Psoas muscle (tissue), 8 donors: ENCODE results near the gene PTPRD. TPM values are rescaled to one million over a fixed set of nuclear protein-coding genes. Genes with fewer than 3 reads are reported as not detected.

Experiments
- ATAC-seq, 4 donors: fragments of 200-7000 bp; cut with Tn5 transposase; one replicate each; pipeline ENCODE4 v1.9.1; 2020; ENCODE audit warnings: moderate library complexity in 3 of 4, mild to moderate bottlenecking in 2 of 4
- DNase-seq, 2 donors: peaks; one replicate each; pipeline ENCODE4 v3.0.0-alpha.2; 2020
- H3K27ac ChIP-seq: fragments of 200-600 bp; one replicate; pipeline ENCODE4 v1.8.0; 2022
- H3K27me3 ChIP-seq, 3 donors: fragments of 200-600 bp in 1 of 3; one replicate each; pipeline versions ENCODE4 v1.6.1 to v1.8.0; 2013 to 2022; ENCODE audit warnings: low read length in 2 of 3, mild to moderate bottlenecking in 2 of 3, moderate library complexity in 1 of 3; ENCODE audit not compliant: insufficient read depth in 3 of 3
- H3K36me3 ChIP-seq, 2 donors: fragments of 200-600 bp in 1 of 2; one replicate each; pipeline versions ENCODE4 v1.6.1 to v1.8.0; 2013 to 2022; ENCODE audit warnings: low read depth in 1 of 2, mild to moderate bottlenecking in 1 of 2, moderate library complexity in 1 of 2; ENCODE audit not compliant: insufficient read depth in 1 of 2
- H3K4me1 ChIP-seq: fragments of 200-600 bp; one replicate; pipeline ENCODE4 v1.8.0; 2022
- H3K4me3 ChIP-seq: fragments of 200-600 bp; one replicate; pipeline ENCODE4 v1.8.0; 2022; ENCODE audit warnings: mild to moderate bottlenecking
- H3K9me3 ChIP-seq: fragments of 200-600 bp; one replicate; pipeline ENCODE4 v1.8.0; 2022
- WGBS, 3 donors: extraction: QIAGEN DNeasy Blood & Tissue Kit; methylation state at CpG; one replicate each; pipeline versions ENCODE4 v1.1.6 to v1.1.7; 2013; 5-methylcytosine and 5-hydroxymethylcytosine counted together
- intact Hi-C, 2 donors: fragments of 100-400 bp; cut with DNase I; formaldehyde crosslinking; loops; one replicate each; pipeline versions ENCODE4 v1.11.0 to v1.14.2; 2022
- polyA plus RNA-seq, 3 donors: library from polyadenylated mRNA; stranded (reverse); fragments of 200-250 nt; gene quantifications; one replicate each; pipeline ENCODE4 v1.2.3, GENCODE V29; 2013
- total RNA-seq, 4 donors: library from RNA; stranded (reverse); fragmentation: NEBNext Ultra II Directional in 2 of 4; extraction: Animal tissue kit (Norgen Biotek cat#: 25700) in 2 of 4; gene quantifications; one replicate each; pipeline versions ENCODE4 v1.2.1 to v1.2.4, GENCODE V29; 2021 to 2023
- TF ChIP-seq, protein P1 (sequence below): fragments of 200-600 bp; IDR thresholded peaks from one replicate; pipeline ENCODE4 v1.8.0; 2022; ENCODE audit warnings: antibody characterized with exemption
- donor health status: healthy with polysubstance abuse.
- donor health status: DM: no; HTN: no; CAD: no; lungs with moderate emphysema.
- donor health status: Bipolar disorder and iron deficiency.
- donor health status: healthy.
- donor health status: DM: yes; HTN: yes; CAD: no.
- donor health status: DM: no; HTN: no; CAD: no.
- donor health status: DM: no; HTN: no; CAD: no.
- donor health status: DM: yes; HTN: yes; CAD: no.

Gene PTPRD
- total and polyA plus RNA-seq, 7 donors: 0.44 to 3.1 (median 0.91) TPM

DNA sequence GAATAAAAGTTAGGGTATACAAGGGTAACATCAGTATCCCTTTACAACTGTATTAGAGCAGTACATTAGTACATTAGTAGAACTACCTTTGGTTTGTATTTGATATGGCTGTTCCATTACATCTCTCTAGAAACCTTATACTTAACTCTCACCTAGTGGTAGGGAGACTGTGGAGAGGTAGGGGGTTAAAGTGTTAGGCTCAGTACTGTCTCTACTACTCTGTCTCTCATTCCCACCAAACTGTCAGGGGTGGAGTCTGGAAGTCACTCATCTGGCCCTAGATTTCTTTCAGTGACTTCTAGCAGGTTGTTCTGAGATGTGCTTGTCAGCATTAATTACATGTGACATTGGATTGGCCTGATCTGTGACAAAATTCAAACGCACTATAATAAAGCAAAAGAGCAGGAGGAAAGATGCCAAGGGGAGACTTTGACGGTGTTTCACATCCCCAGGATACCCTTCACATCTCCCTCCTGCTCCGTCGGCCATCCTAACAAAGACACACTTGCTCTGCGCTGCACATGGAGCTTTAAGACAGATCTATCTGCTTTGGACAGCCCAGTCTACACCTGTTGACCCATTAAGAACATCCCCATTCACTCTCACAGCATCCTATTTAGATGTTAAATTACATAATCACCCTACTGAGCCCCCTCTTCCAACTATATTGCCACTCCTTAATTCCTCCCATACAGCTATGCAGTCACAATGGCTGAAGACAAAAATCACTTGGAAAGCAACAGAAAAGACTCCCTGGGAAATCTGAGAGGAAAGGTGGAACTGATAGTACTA lies 1770.2 kb downstream of the PTPRD start:
- intact Hi-C loops: no loop called here
- no peaks in the 10 kb centered on the region for H3K27me3 ChIP-seq
- no peak overlapping the region for H3K27ac ChIP-seq
- H3K36me3 ChIP-seq: no peaks in the 10 kb centered on the region
- no peaks in the 10 kb centered on the region for H3K4me1 ChIP-seq
- no peaks in the 10 kb centered on the region for H3K9me3 ChIP-seq
- WGBS, 3 donors: 90 to 92% (median 92%) methylated on average over 5 of the region's 5 CpGs
- no peak overlapping the region for H3K4me3 ChIP-seq
- ATAC-seq (no peak), DNase-seq (no peak)
- TF ChIP-seq, protein P1, sequence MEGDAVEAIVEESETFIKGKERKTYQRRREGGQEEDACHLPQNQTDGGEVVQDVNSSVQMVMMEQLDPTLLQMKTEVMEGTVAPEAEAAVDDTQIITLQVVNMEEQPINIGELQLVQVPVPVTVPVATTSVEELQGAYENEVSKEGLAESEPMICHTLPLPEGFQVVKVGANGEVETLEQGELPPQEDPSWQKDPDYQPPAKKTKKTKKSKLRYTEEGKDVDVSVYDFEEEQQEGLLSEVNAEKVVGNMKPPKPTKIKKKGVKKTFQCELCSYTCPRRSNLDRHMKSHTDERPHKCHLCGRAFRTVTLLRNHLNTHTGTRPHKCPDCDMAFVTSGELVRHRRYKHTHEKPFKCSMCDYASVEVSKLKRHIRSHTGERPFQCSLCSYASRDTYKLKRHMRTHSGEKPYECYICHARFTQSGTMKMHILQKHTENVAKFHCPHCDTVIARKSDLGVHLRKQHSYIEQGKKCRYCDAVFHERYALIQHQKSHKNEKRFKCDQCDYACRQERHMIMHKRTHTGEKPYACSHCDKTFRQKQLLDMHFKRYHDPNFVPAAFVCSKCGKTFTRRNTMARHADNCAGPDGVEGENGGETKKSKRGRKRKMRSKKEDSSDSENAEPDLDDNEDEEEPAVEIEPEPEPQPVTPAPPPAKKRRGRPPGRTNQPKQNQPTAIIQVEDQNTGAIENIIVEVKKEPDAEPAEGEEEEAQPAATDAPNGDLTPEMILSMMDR: no peak

- Histone ChIP-seq H3K27ac (no peak overlapping the region), H3K4me3 (no peak overlapping the region), H3K4me1 (no peaks in the 10 kb centered on the region), H3K9me3 (no peaks in the 10 kb centered on the region), H3K27me3 (no peaks in the 10 kb centered on the region), H3K36me3 (no peaks in the 10 kb centered on the region)
- TF ChIP-seq, protein P1: no peak
- DNase-seq (no peak), ATAC-seq (no peak)
- 82 to 97% (median 90%) methylated on average over 3 of the region's 3 CpGs for WGBS, 3 donors
- intact Hi-C loops: no loop called here
These were observed 1774.7 kb downstream of the PTPRD start for GRCh38 chr9:8838136-8838535.

- TF ChIP-seq, protein P1: no peak
- Histone ChIP-seq H3K4me3 (no peak overlapping the region), H3K9me3 (no peaks in the 10 kb centered on the region), H3K27ac (no peak overlapping the region), H3K36me3 (no peaks in the 10 kb centered on the region), H3K27me3 (no peaks in the 10 kb centered on the region), H3K4me1 (no peaks in the 10 kb centered on the region)
- WGBS, 3 donors: 92 to 100% (median 95%) methylated on average over 3 of the region's 3 CpGs
- no peak for DNase-seq
- no peak for ATAC-seq
- intact Hi-C loops: no loop called here
These were observed 1777.5 kb downstream of the PTPRD start for GRCh38 chr9:8835291-8835690.

DNA sequence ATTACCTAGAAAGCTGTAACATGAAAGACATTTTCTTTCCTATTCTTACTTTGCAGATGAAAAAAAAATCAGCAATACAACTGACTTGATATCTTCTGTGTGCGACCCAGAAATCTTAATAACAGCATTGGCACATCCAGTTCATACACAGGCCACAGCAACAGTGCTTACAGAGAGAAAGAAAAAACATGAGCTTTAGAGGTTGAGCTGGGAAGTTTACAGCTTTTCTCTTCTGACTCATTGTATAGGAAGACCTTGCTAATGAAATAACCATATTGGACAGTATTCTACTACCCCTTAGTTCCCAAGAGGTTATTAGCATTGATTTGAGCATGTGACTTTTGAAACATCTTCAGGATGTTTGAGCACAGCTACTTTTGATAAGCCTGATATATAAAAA lies 1779.8 kb downstream of the PTPRD start:
- no peaks in the 10 kb centered on the region for H3K4me1 ChIP-seq
- no peaks in the 10 kb centered on the region for H3K36me3 ChIP-seq
- H3K27me3 ChIP-seq: no peaks in the 10 kb centered on the region
- no peak for ATAC-seq
- TF ChIP-seq, protein P1: no peak
- no peak overlapping the region for H3K27ac ChIP-seq
- intact Hi-C loops: no loop called here
- H3K4me3 ChIP-seq: no peak overlapping the region
- no peaks in the 10 kb centered on the region for H3K9me3 ChIP-seq
- DNase-seq: no peak
- WGBS, 3 donors: 85 to 91% (median 89%) methylated on average over 1 of the region's 1 CpG

DNA sequence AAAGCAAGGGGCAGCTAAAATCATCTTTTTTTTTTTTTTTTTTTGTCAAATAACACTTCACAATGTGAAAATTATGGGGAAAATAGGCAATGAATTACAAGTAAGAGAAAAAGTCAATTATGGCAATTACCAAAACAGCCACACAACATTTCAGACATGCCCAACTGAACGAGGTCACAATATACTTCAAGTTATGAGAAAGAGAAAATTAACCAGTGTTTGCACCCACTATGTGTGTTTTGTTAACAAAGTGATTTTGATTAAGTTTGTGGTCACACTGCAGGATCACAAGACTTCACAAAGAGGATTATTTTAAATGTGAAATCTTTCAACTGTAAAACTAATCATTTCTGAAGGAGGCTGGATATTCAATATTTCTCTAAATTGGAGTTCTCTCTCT lies 1780.4 kb downstream of the PTPRD start:
- no peak for ATAC-seq
- H3K4me3 ChIP-seq: no peak overlapping the region
- H3K27ac ChIP-seq: no peak overlapping the region
- intact Hi-C loops: no loop called here
- TF ChIP-seq, protein P1: no peak
- no peaks in the 10 kb centered on the region for H3K9me3 ChIP-seq
- no peaks in the 10 kb centered on the region for H3K36me3 ChIP-seq
- DNase-seq: no peak
- no peaks in the 10 kb centered on the region for H3K27me3 ChIP-seq
- no peaks in the 10 kb centered on the region for H3K4me1 ChIP-seq
- 69 to 80% (median 78%) methylated on average over 1 of the region's 1 CpG for WGBS, 3 donors
